COLO668 (cell line): ENCODE measurements around the gene PKNOX2.

Source experiments
- DNase-seq: peaks from one replicate; lab custom pipeline; 2025; ENCODE audit not compliant: unreplicated experiment; lab: John Stamatoyannopoulos, UW

Gene PKNOX2

DNA sequence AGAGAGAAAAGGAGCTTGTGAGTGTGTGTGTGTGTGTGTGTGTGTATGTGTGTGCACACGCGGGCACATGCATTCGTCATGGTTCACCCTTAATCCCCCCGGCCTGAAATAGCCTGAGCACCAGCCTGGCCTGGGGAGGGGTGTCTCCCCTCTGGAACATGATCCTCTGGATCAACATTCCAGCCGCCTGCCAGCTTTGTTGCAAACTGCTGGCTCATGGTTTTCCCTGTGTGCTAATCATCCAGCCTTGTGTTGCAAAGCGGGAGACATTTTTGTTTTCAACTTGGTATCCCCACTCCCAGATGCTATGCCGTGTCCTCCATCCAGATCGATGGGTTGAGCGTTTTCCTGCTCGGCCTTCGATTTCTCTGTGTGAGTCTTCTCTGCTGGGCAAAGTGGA, 237.2 kb downstream of the PKNOX2 start:
- DNase-seq: no peak

DNA sequence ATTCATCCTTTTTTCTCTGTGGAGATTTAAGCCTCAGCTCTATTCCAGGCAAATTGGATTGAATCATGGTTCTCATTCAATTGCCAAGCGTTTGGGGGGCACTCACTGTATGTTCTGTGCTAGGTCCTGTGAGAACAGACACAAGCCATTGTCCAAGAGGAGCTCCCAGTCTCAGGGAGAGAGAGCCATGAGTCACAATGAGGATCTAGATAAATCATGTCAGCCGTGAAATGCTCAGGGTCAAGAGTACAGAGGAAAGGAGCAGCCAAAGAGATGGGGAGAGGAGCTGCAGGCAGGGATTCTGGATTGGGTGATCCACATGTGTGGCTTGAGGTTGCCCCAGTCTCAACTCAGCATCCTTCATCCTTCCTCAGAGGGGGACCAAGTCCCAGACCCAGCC, 237.9 kb downstream of the PKNOX2 start:
- no peak for DNase-seq

DNA sequence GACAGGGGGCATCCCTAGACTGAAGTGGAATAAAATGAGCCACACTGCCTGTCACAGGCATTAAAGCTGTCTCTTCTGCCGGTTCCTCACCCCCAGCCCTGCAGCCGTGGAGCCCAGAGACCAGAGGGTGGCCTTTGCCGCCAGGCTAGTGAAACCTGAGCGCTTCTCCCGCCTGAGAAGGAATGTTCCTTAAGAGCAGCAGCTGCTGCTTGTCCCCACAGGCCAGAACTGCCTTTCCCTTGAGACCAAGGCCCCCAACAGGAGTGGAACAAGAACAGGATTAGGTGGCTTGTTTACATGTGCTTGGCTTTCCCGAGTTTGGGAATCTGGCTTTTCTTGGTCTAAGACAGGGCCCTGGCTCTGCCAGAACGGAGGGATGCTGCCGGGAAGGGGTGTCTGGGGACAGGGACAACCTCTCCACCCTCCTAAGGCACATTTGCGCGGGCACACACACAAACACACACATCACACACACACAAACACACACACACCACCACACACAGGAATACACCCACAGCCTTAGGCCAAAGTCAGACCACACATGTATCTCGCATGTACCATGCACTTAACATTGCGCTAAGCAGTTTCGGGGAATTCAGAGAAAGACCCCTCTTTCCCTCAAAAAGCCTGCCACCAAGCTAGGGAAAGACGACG, 239.7 kb downstream of the PKNOX2 start:
- no peak for DNase-seq

DNA sequence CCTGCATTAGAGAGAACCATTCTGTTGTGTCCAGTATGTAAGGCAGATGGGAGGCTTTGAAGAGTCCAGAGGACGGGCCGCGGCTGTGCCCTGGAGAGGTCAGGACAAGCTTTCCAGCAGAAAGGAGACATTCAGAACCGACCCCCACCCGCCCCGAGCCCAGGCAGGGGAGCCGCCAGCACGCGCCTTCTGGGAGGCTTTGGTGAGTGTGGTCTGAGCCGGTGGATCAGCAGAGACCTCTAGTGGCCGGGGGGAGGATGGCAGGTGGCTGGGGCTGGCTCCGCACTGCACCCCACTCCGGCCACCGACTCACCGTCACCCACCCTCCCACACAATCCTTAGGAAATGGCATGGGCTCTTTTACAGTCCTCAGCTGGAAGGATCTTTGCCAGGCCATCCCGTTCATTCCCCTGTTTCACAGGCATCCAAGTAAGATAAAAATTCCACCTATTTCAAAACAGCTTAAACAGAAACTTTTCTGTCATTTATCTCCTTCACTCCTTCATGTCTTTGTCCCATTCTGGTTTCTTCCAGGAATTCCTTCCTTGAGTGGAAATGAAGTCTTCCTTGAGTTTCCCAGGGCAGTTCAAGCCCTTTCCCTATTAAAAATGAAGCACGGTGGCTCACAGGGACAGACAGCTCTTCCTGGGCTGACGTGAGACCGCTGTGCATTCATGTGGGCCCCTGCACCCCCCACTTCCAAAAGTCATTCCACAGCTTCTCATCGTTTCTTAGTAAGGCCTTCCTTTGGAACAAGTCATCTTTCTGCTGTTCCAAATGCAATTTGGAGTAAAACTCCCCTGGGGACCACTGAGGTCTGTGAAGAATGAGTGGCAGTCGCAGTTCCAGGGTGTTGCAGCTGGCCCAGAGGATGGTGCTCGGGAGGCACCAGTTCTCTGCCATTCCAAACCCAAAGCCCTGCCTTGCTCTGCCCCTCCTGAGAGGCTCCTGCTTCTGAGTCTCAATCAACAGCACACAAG, 240.6 kb downstream of the PKNOX2 start:
- DNase-seq: peak; percentile 26

DNA sequence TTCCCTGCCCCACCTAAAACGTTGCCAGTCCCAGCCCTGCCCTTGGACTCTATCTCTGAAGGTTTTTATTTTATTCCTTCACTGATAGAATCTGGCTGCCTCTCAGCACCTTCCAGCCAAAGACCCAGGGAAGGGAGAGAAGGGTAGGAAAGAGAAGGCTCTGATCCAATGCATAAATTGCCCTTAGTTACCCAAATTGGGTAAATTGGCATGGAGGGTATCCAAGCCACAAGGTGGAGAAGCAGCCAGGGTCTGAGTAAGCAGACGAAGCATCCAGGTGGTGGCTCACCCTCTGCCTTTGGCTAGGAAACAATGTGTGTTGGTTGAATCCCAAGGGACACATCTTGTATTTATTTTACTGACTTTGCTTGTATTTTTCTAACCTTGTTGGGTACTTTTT, 242.5 kb downstream of the PKNOX2 start:
- no peak for DNase-seq

DNA sequence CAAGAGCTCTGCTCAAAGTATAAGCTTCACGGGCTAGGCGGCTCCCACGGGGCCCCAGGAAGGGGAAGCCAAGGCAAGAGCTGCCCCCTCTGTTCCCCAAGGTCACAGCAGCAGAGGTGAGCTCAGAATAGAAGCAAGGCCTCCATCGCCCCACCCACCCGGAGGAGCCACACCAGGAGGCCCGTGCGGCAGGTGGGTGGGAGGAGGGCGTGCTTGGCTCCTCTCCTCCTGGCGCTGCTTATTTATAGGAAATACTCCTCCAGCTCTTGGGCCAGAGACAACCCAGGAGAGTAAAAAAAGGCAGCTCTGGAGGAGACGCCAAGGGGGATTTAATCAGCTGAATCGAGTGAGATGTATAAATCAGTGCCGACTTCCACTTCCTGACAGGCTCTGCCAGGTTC, 243.8 kb downstream of the PKNOX2 start:
- DNase-seq: no peak

DNA sequence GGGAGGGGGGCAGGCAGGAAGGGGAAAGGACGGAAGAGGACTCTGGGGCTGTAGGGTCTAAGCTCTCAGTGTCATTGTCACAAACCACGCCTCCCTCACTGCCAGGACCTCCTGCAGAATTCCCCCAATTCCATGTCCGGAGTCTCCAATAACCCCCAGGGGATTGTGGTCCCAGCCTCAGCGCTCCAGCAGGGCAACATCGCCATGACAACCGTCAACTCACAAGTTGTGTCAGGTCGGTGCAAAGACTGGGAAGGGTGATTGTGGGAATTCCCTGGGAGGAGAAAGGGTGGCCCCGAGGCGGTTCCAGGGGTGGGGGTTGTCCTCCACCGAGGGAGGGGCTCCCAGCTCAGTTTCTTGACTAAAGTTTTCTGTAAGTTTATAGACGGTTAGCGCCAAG, 245.5 kb downstream of the PKNOX2 start:
- DNase-seq: no peak

DNA sequence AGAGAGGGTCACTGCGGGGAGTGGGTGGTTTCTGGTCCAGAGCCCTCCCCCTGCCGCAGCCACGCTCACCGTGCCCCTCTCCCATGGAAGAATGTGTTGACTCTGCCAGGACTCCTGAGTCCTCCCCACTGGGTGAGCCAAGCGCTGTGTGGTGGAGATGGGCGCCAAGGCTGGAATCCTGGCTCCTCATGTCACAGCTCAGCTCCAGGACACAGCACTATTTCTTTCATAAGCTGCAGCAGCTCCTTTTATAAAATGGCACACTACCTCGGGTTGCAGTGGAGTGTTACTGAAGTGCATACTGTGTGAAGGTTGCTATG, 247.6 kb downstream of the PKNOX2 start:
- DNase-seq: no peak

DNA sequence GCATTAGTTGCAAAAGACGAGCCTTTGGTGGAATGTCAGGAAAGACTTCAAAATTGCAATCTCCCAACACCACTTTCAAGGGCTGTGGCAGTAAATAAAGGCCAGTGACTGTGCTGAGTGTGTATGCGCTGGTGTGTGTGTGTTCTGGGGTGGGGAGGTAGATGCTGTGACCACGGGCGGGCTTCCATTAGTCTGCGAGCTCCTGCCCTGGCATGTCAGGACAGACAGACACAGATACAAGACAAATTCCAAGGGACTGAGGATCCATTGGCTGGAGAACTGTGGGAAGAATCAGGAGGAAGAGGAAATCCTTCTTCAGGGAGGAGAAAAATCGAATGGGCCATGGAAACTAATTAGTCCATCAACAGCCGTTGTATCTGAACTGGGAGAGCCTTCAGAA, 248.0 kb downstream of the PKNOX2 start:
- no peak for DNase-seq

DNA sequence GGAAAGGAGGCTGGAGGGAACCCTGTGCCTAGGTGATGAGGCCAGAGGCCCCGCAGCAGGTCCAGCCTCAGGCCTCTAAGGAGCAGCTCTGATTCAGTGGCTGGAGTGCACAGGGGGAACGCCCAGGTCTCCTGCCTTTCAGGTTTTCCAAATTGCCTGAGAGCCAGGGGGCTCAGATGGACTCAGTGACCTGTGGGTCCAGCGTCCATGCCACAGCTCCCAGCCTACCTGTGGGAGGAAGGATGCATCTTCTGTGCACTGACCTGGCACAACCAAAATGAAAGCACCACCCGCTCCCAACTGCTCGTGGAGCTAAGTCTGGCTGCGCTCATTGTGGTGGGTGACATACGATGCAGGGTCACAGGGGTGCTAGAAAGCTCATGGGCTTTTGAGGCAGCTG, 248.7 kb downstream of the PKNOX2 start:
- no peak for DNase-seq

DNA sequence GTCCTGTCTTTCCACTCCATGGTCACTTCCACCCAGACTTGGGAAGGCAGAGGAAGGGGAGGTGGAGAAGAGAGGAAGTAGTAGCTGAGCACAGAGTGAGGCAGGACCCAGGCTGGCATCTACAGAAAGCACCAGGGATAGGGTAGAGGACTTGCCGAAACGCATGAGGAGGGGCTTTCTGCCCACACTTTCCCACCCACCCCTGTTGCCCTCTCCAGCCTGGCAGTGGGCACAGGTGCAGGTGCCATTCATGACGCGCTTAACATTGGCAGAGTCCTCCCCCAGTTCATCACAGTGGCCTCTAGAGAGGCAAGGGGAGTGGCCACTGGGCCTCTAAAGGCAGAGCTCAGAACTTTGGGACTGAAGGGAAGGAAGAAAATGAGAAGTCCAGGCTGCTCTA, 249.6 kb downstream of the PKNOX2 start:
- DNase-seq: no peak

DNA sequence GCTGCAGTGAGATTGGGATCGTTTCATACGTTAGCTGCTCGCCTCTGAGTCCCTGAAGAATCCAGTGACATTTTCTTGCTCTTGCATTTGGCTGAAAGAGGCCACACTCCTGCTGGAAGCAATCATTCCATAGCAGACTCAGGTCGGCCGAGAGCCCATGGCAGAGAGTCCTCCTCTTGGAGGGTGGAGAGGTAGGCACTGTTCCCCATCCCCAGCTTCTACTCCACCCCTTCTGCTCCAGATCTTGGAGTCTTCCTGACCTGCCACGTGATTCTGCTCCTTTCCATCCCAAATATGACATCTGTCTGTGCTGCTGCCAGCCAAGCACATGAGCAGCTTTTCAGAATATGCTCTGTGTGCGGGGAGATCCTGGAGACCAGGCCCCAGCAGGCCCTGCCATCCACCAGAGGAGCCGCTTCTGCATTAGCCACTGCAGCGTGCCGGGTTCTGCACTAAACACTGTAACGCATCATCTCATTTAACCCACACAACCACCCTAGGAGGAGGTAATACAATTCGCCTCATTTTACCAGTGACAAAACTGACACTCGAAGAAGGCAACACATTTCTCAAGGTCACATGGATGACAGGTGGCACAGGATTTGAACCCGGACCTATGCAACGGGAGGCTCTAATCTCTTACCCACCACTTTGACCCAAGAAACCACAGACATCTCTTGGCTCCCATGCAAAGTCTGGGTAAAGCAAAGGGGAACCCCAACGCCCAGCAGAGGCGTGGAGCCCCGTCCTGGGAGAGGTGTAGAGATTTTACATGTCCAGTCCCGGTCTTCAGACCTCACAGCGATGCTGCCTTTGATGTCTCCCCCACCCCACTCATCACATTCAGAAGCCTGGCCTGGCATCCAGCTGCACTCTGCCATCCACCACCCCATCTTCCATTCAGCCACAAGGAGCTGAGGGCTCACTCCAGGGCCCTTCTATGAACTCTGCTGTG, 252.7 kb downstream of the PKNOX2 start:
- no peak for DNase-seq

DNA sequence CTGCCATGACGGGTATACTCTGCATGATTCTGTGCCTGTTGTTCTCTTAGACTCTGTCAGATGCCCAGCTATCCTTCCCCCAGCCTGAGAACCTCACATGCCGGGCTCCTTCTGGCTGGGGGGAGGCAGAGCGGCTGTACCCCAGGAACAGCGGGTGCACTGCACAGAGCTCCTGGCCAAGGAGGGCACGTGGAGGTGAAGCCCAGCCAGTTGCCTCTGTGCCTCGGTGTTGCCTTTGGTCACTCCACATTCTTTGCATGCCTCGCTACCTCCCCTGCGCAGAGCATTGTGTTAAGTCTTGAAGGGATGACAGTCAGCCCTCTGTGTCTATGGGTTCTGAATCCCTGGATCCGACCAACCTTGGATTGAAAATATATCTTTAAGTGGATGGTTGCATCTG, 253.8 kb downstream of the PKNOX2 start:
- no peak for DNase-seq

DNA sequence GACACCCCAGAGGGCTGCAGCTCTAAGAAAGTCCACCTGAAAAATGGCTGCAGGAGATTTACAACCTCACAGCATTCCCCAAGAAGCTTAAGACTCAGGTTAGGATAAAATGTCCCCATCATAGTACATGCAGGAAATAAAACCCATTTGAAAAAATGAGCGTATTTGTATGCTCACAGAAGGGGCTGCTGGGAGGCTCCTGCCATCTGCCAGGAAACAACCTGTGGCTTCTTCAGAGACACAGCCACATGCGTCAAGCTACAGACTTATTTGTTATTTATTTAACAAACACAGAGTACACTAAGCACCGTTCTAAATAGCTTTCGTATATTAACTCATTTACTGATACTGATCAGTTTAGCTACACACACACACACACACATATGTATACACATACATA, 258.1 kb downstream of the PKNOX2 start:
- DNase-seq: no peak

DNA sequence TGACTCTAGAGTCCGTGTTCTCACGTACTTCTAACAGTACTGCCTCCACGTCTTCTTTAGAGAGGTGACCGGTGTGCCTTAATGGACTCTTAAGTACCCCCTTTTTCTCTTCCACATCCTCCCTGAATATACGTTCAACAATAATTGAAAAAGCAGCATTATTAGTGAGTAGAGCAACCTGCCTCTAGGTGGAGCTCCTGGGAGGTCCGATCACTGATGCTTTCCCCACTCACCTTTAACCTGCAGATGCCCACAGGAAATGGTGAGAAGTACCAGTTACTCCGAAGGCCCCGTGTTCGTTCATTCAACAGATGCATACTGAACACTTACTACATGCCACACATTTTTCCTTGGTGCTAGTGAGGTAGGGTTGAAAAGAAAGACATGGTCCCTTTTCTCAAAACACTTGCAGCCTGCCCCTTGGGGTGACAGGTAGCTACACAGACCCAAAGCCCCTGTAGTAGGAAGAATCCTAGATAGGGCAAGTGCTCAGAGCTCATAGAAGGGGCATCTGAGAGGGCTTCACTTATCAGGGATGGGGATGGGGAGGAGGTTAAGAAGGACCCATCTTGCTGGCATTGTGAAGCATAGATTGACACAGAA, 258.8 kb downstream of the PKNOX2 start:
- no peak for DNase-seq

DNA sequence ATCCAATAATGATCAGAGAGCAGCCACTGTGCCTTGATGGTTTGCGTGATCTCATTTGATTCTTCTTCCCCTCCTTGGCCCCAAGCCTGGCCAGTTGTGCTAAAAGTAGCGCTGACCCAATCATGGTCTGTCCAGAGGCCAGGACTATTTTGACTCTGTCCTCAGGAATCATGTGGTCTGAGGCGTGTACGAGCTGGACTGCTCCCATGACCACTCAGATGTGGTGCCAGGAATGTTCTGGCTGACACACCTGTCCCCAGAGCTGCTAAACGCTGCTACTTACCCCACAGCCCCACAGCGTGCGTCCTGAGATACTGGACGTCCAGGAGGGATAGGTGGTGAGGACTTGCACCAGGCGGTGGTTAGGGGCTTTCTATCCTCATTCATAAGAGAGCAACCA, 261.1 kb downstream of the PKNOX2 start:
- DNase-seq: no peak

DNA sequence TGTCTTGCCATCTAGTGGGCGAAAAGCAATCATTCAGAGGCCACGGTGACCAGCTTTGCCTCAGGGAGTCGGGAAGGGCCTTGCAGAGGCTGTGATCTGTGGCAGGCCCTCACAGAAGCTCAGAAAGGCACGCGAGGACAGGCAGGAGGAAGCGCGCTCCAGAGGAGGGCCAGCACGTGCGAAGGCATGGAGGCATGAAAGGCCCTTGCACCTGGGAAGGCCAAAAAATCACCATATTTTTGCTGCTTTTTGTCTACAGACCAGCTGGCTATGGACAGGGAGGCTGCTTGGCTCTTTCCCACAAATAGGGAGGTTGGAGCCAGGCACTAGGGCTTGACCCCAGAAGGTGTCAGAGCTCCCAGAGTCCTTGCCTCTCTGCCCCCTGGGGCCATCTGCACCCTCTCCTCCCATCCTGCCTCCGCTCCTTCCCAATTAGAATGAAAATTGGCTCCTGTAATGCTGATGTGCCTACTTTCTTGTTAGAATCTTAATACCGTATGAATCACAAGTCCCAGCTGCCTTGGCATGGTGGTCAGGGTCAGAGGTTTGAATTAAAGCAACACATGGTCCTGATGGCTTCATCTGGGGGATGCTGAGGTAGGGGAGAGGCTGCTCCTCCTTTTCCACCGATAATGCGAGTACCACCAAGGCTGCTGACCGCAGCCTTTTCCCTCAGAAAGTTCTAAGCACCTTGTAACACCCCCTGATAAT, 262.4 kb downstream of the PKNOX2 start:
- DNase-seq: no peak

DNA sequence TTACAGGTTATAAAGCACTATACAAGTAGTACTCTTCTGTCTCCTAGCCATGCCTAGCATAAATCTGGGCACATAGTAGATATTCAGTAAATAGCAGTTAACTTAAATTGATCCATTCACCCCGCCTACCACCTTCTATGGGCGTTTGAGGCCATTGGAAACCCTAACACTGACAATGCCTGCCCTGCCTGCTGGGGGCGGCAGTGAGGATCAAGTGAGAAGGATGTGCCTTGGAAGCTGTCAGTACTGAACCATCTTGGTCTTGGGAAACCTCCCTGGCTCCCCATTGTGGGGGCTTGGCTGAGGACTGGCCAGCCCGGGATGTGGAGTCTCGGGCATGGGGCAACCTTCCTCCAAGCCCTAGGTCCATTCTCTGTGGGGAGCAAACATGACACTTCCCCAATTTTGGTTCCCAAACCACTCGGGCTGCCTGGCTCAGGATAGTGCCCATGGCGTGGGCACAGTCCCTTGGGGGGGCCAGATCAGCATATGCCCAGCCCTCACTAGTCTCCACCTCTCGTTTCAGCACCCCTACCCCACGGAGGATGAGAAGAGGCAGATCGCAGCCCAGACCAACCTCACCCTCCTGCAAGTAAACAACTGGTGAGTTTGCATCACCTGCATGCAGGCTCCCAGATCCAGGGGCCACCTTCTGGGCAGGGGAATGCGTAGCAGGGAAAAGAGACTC, 264.1 kb downstream of the PKNOX2 start:
- no peak for DNase-seq

DNA sequence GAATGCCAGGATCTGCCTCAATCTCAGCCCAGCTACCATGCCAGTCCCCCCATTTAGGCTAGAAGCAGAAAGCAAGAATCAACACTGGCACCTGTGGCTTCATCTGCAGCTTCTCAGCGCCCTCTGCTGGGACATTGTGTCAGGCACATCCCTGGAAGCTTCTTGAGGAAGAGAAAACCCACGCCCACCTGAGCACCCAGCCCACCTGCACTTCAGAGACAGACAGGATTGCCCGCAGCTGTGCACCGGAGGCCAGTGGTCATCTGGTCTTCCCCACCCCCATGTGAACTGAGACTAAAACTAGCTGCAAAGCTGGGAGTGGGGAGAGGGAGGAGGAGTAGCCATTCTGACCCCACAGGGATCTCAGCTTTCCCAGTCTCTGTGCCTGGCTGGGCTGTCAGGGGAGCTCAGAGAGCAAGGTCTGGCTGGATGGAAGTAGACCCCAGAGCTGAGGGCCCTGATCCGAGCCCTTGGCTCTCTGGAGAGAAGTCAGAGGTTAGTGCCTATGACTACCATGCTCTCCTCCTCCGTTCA, 264.7 kb downstream of the PKNOX2 start:
- peak; percentile 23 for DNase-seq
